ENCODE data around the gene AFF3.

The AFF3 gene

GRCh38 chr2:99808361-99809200, 333.8 kb downstream of the AFF3 start:
- ChIA-PET CTCF (no interaction called here), POLR2A (no interaction called here)
- DNase-seq (ENCODE audit: extremely low spot score) = no peak
- no peak for TF ChIP-seq SP1 (IDR thresholded peaks at IDR 0.05)
- TF ChIP-seq HDGF (IDR thresholded peaks at IDR 0.05; ENCODE audit: borderline replicate concordance) = no peak
- TF ChIP-seq FOXA1 (IDR thresholded peaks at IDR 0.05) = no peak
- no peak for TF ChIP-seq CTBP1 (IDR thresholded peaks at IDR 0.05; ENCODE audit: borderline replicate concordance)
- no peak for TF ChIP-seq ARNT (IDR thresholded peaks at IDR 0.05)
- TF ChIP-seq TARDBP (IDR thresholded peaks at IDR 0.05) = no peak
- TF ChIP-seq ELF4 (IDR thresholded peaks at IDR 0.05) = no peak

DNA sequence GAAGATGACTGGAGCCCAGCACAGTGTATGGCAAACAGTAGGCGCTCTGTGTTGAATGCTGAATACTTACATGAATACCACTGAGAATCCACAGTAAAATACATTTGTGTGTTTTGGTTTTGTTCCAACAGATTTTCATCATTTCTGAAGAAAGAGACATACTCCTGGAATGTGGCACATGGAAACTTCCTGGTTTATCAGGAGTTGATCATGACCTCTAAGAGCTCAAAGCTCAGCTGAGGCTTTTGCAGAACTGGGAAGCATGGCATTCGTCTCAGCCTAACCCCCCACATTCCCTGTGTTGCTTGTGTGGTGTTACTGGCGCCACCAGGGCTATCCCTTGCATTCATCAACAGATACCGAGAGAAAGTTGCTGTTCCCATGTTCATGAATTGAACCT, 335.6 kb downstream of the AFF3 start:
- TF ChIP-seq PKNOX1 (IDR thresholded peaks at IDR 0.05) (no peak), FOXM1 (IDR thresholded peaks at IDR 0.05; ENCODE audit: borderline replicate concordance) (no peak), LEF1 (IDR thresholded peaks at IDR 0.05; ENCODE audit: borderline replicate concordance) (no peak), L3MBTL2 (conservative IDR thresholded peaks at IDR 0.05) (no peak), CTBP1 (IDR thresholded peaks at IDR 0.05; ENCODE audit: borderline replicate concordance) (no peak), HDGF (IDR thresholded peaks at IDR 0.05; ENCODE audit: borderline replicate concordance) (no peak), TARDBP (IDR thresholded peaks at IDR 0.05) (no peak)
- CTCF ChIA-PET = no interaction called here
- DNase-seq (ENCODE audit: extremely low spot score) = no peak
- POLR2A ChIA-PET = no interaction called here

DNA sequence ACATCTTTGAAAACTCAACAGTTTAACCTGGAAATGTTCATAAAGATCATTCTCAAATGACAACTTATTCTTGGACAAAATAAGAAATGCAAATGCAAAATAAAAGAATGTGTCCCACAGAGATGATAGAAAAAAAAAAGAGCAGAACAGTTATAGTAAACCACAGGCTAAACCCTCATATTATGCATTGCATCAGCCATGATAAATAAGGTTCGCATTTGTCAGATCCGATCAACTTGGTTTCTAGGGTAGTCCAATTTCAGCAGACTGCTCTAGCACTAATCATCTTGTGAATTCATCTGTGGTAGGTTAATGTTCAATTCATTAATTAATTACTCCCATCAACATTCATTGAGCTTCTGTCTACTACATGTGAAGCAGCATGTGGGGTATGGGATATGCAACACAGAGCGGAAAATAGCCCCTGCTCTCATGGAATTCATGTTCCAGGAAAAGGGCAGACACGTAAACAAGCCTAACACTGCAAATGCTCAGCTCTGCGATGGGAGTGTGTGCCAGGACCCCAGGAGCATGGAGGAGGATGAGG, 336.4 kb downstream of the AFF3 start:
- POLR2A ChIA-PET = no interaction called here
- CTCF ChIA-PET = no interaction called here
- DNase-seq (ENCODE audit: extremely low spot score) = no peak
- TF ChIP-seq FOXM1 (IDR thresholded peaks at IDR 0.05; ENCODE audit: borderline replicate concordance) = no peak
- no peak for TF ChIP-seq HDGF (IDR thresholded peaks at IDR 0.05; ENCODE audit: borderline replicate concordance)
- TF ChIP-seq LEF1 (IDR thresholded peaks at IDR 0.05; ENCODE audit: borderline replicate concordance) = no peak
- no peak for TF ChIP-seq NFRKB (IDR thresholded peaks at IDR 0.05)
- no peak for TF ChIP-seq PKNOX1 (IDR thresholded peaks at IDR 0.05)
- TF ChIP-seq ARNT (IDR thresholded peaks at IDR 0.05) = no peak
- TF ChIP-seq FOXK2 (IDR thresholded peaks at IDR 0.05) = no peak
- TF ChIP-seq BHLHE40 (IDR thresholded peaks at IDR 0.05; ENCODE audit: borderline replicate concordance) = no peak
- TF ChIP-seq FOXA1 (IDR thresholded peaks at IDR 0.05) = no peak
- TF ChIP-seq SUZ12 (IDR thresholded peaks at IDR 0.05) = no peak
- TF ChIP-seq ZNF384 (IDR thresholded peaks at IDR 0.05) = no peak

DNA sequence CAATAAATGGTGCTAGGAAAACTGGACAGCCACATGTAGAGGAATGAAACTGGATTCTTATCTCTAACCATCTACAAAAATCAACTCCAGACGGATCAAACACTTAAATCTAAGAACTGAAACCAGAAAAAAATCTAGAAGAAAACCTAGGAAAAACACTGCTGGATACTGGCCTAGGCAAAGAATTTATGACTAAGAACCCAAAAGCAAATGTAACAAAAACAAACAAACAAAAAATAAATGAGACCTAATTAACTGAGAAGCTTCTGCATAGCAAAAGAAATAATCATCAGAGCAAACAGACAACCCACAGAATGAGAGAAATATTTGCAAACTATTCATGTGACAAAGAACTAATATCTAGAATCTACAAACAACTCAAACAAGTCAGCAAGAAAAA, 338.5 kb downstream of the AFF3 start:
- DNase-seq (ENCODE audit: extremely low spot score) = no peak
- CTCF ChIA-PET = no interaction called here
- POLR2A ChIA-PET = no interaction called here
- TF ChIP-seq SP1 (IDR thresholded peaks at IDR 0.05) (no peak), FOXK2 (IDR thresholded peaks at IDR 0.05) (no peak), SUZ12 (IDR thresholded peaks at IDR 0.05) (no peak), FOXM1 (IDR thresholded peaks at IDR 0.05; ENCODE audit: borderline replicate concordance) (no peak)

GRCh38 chr2:99802734-99803133, 339.7 kb downstream of the AFF3 start:
- no peak for TF ChIP-seq L3MBTL2 (conservative IDR thresholded peaks at IDR 0.05)
- no peak for TF ChIP-seq CTBP1 (IDR thresholded peaks at IDR 0.05; ENCODE audit: borderline replicate concordance)
- no peak for TF ChIP-seq FOXK2 (IDR thresholded peaks at IDR 0.05)
- no peak for TF ChIP-seq PKNOX1 (IDR thresholded peaks at IDR 0.05)
- TF ChIP-seq NFRKB (IDR thresholded peaks at IDR 0.05) = no peak
- TF ChIP-seq FOXM1 (IDR thresholded peaks at IDR 0.05; ENCODE audit: borderline replicate concordance) = no peak
- TF ChIP-seq HDGF (IDR thresholded peaks at IDR 0.05; ENCODE audit: borderline replicate concordance) = no peak
- no peak for TF ChIP-seq SP1 (IDR thresholded peaks at IDR 0.05)
- no peak for TF ChIP-seq ELF4 (IDR thresholded peaks at IDR 0.05)
- no peak for TF ChIP-seq SUZ12 (IDR thresholded peaks at IDR 0.05)
- no peak for TF ChIP-seq LEF1 (IDR thresholded peaks at IDR 0.05; ENCODE audit: borderline replicate concordance)
- ChIA-PET CTCF (no interaction called here), POLR2A (no interaction called here)
- no peak for DNase-seq (ENCODE audit: extremely low spot score)

DNA sequence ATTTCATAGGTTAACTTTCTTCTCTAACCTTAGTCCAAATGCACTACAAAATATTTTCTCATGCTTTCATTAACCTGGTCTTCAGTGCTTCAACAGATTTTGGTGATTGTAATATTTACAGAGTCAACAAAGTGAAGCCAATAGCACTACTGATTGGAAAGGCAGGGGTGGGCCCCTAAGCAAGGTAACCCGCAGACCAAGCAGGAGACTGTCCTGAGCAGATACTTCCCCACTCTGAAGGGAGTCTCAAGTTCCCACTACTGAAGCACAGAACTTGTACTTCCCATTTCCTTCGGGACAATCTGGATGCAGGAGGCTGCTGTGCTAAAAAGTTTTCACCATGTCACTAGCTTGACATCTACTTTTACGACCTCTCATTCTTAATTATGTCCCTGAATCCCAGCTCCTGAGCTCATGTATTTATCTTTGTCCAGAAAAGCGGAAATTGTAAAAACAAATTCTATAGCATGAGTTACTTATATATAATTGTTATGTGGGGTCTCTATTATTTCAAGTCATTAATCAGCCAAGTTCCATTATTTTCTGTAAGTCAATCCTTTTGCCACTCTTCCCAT, 341.0 kb downstream of the AFF3 start:
- POLR2A ChIA-PET = no interaction called here
- CTCF ChIA-PET = interaction anchor here (0.9 kb wide), 1 partner anchor 40 kb away, joined by 3 read pairs; no protein-coding TSS in a partner anchor
- no peak for TF ChIP-seq ZNF384 (IDR thresholded peaks at IDR 0.05)
- TF ChIP-seq PKNOX1 (IDR thresholded peaks at IDR 0.05) = peak; percentile 45; the same call in 1 of the 2 replicates
- no peak for DNase-seq (ENCODE audit: extremely low spot score)

All from HEK293T (cell line).